Measurements from ENCODE around the gene RNF186. TPM values are rescaled to one million over a fixed set of nuclear protein-coding genes. Genes with fewer than 3 reads are reported as not detected.

The RNF186 gene
- total RNA-seq, 6 donors from 2014 or later, result not detected

- H3K4me1 ChIP-seq, result no peaks in the 10 kb centered on the region
Observed at GRCh38 chr1:19828546-19828945, 13.5 kb upstream of the RNF186 start.

GRCh38 chr1:19825298-19825697 is 10.2 kb upstream of the RNF186 start:
- TF ChIP-seq EP300 (IDR thresholded peaks at IDR 0.05) (no peak), POLR2A (IDR thresholded peaks at IDR 0.05) (no peak), POLR2AphosphoS5 (IDR thresholded peaks at IDR 0.05) (no peak)
- TF ChIP-seq, protein P1, sequence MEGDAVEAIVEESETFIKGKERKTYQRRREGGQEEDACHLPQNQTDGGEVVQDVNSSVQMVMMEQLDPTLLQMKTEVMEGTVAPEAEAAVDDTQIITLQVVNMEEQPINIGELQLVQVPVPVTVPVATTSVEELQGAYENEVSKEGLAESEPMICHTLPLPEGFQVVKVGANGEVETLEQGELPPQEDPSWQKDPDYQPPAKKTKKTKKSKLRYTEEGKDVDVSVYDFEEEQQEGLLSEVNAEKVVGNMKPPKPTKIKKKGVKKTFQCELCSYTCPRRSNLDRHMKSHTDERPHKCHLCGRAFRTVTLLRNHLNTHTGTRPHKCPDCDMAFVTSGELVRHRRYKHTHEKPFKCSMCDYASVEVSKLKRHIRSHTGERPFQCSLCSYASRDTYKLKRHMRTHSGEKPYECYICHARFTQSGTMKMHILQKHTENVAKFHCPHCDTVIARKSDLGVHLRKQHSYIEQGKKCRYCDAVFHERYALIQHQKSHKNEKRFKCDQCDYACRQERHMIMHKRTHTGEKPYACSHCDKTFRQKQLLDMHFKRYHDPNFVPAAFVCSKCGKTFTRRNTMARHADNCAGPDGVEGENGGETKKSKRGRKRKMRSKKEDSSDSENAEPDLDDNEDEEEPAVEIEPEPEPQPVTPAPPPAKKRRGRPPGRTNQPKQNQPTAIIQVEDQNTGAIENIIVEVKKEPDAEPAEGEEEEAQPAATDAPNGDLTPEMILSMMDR (IDR thresholded peaks at IDR 0.05), result no peak
- H3K27me3 ChIP-seq, result no peaks in the 10 kb centered on the region
- H3K4me1 ChIP-seq, result no peaks in the 10 kb centered on the region
- no peaks in the 10 kb centered on the region for H3K9me3 ChIP-seq
- no peak overlapping the region for H3K27ac ChIP-seq
- ATAC-seq (ENCODE audit: low FRiP score in 2 of 2), result no peak
- no peak overlapping the region for H3K4me3 ChIP-seq
- no peaks in the 10 kb centered on the region for H3K36me3 ChIP-seq
- no peak for DNase-seq
- 37 to 40% methylated on average over 6 of the region's 6 CpGs for WGBS, 2 donors

More at GRCh38 chr1:19828546-19828945, 13.5 kb upstream of the RNF186 start:
- Histone ChIP-seq H3K27me3 (no peaks in the 10 kb centered on the region), H3K27ac (no peak overlapping the region), H3K4me3 (no peak overlapping the region), H3K36me3 (no peaks in the 10 kb centered on the region), H3K9me3 (no peaks in the 10 kb centered on the region)
- 79 to 83% methylated on average over 3 of the region's 3 CpGs for WGBS, 2 donors
- no peak for ATAC-seq (ENCODE audit: low FRiP score in 2 of 2)
- no peak for DNase-seq
- no peak for TF ChIP-seq EP300 (IDR thresholded peaks at IDR 0.05)
- TF ChIP-seq, protein P1 (IDR thresholded peaks at IDR 0.05), result no peak
- TF ChIP-seq POLR2AphosphoS5 (IDR thresholded peaks at IDR 0.05), result no peak
- no peak for TF ChIP-seq POLR2A (IDR thresholded peaks at IDR 0.05)

DNA sequence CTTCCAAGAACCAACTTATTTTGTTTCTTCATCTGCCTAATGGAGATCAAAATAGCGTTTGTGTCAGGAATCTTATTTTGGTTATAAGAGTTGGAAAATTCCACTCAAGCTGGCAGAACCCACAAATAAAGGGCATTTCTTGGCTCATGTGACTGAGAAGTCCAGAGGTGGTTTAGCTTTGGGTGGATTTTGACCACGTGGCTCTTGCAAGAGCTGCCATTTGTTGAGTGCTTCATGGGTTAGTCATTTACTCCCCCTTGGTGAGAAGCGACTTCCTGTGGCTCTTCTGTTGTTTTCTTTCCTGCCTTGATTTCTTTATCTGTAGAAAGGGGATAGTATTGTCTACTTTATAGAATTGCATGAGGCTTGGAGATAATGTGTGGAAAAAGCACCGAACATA is 9.5 kb upstream of the RNF186 start:
- ATAC-seq (ENCODE audit: low FRiP score in 2 of 2), result no peak

GRCh38 chr1:19824036-19824435 is 9.0 kb upstream of the RNF186 start:
- TF ChIP-seq POLR2AphosphoS5 (IDR thresholded peaks at IDR 0.05), result no peak
- no peak for TF ChIP-seq EP300 (IDR thresholded peaks at IDR 0.05)
- no peak for TF ChIP-seq POLR2A (IDR thresholded peaks at IDR 0.05)
- TF ChIP-seq, protein P1 (IDR thresholded peaks at IDR 0.05), result no peak

More for the DNA sequence above, 9.5 kb upstream of the RNF186 start:
- Histone ChIP-seq H3K9me3 (no peaks in the 10 kb centered on the region), H3K27me3 (no peaks in the 10 kb centered on the region), H3K36me3 (no peaks in the 10 kb centered on the region), H3K27ac (no peak overlapping the region), H3K4me3 (no peak overlapping the region), H3K4me1 (no peaks in the 10 kb centered on the region)
- 67 to 69% methylated on average over 4 of the region's 4 CpGs for WGBS, 2 donors
- no peak for TF ChIP-seq POLR2A (IDR thresholded peaks at IDR 0.05)
- no peak for TF ChIP-seq POLR2AphosphoS5 (IDR thresholded peaks at IDR 0.05)
- TF ChIP-seq EP300 (IDR thresholded peaks at IDR 0.05), result no peak
- TF ChIP-seq, protein P1 (IDR thresholded peaks at IDR 0.05), result no peak
- DNase-seq, result no peak

DNA sequence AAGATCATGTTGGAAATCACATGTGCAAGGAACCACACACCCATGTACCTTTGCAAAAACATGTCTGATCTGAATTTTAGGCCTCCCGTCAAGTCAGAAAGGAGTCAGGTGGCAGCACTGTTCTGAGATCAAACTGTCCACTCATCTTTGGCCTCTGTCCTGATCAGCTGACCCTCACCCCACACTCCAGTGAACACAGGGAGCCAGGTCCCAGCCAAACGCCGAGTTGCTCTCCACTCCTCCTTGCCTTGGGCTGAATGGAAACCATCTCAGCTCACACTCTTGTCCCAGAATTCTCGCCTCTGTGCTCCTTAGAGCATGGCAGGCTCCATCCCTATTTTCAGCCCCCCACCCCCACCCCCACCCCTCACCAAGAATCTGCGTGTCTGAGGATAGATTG is 4.6 kb upstream of the RNF186 start:
- Histone ChIP-seq H3K27ac (no peak overlapping the region), H3K36me3 (no peaks in the 10 kb centered on the region), H3K9me3 (no peaks in the 10 kb centered on the region), H3K4me1 (peaks cover 0 to 9% (median 3%) of the 10 kb centered on the region in 4 donors), H3K4me3 (no peak overlapping the region), H3K27me3 (no peaks in the 10 kb centered on the region)
- DNase-seq (no peak), ATAC-seq (ENCODE audit: low FRiP score in 2 of 2) (no peak)
- WGBS, 2 donors, result 75% methylated on average over 5 of the region's 5 CpGs
- TF ChIP-seq EP300 (IDR thresholded peaks at IDR 0.05) (no peak), POLR2AphosphoS5 (IDR thresholded peaks at IDR 0.05) (no peak), POLR2A (IDR thresholded peaks at IDR 0.05) (no peak)
- TF ChIP-seq, protein P1 (IDR thresholded peaks at IDR 0.05), result no peak

More at GRCh38 chr1:19824036-19824435, 9.0 kb upstream of the RNF186 start:
- Histone ChIP-seq H3K27me3 (no peaks in the 10 kb centered on the region), H3K9me3 (no peaks in the 10 kb centered on the region), H3K4me1 (no peaks in the 10 kb centered on the region), H3K4me3 (no peak overlapping the region), H3K27ac (no peak overlapping the region), H3K36me3 (no peaks in the 10 kb centered on the region)
- ATAC-seq (ENCODE audit: low FRiP score in 2 of 2) (no peak), DNase-seq (no peak)
- 69 to 86% methylated on average over 5 of the region's 5 CpGs for WGBS, 2 donors

Measured in upper lobe of left lung (tissue), 6 donors.